ENCODE measurements around the gene JMJD6. TPM values are rescaled to one million over a fixed set of nuclear protein-coding genes. Genes with fewer than 3 reads are reported as not detected.
"Not testable (repeated sequence)": the region's sequence is repeated elsewhere in the genome, so short reads cannot be mapped to it uniquely, and the experiment has no call there.

JMJD6 gene
- total and polyA plus RNA-seq, 2 experiments from 2014 or later = 23.5 to 33.6 TPM

- H3K27ac ChIP-seq = peak overlapping the region; percentile 89
- H3K4me1 ChIP-seq (ENCODE audit: low read depth) = peaks cover 51% of the 10 kb centered on the region
Observed at GRCh38 chr17:76700270-76700616, 26.2 kb downstream of the JMJD6 start.

DNA sequence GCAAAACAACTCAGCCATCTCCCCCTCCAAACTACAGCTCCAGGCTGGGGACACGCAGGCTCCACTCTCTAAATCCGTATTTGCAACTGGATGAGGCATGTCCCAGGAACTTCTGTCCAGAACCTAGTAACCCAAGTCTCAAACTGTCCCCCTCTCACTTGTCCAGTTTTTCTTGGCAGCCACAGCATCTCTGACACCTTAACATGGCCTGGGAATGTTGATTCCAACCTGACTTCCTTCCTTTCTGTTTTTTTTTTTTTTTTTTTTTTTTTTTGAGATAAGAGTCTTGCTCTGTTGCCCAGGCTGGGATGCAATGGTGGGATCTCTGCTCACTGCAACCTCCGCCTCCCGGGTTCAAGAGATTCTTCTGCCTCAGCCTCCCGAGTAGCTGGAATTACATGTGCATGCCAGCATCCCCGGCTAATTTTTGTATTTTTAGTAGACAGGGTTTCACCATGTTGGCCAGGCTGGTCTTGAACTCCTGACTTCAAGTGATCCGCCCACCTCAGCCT lies 27.9 kb downstream of the JMJD6 start:
- H3K9me3 ChIP-seq (ENCODE audit: low read depth); H3K27me3 ChIP-seq; H3K36me3 ChIP-seq; DNase-seq (ENCODE audit: low read depth in 1 of 2, low spot score in 1 of 2); H3K4me3 ChIP-seq: not testable (repeated sequence)
- Histone ChIP-seq H3K4me1 (ENCODE audit: low read depth) (peaks cover 46% of the 10 kb centered on the region), H3K27ac (peak overlapping the region; percentile 100)

More at GRCh38 chr17:76700270-76700616, 26.2 kb downstream of the JMJD6 start:
- Histone ChIP-seq H3K9me3 (ENCODE audit: low read depth) (no peaks in the 10 kb centered on the region), H3K4me3 (no peak overlapping the region), H3K36me3 (no peaks in the 10 kb centered on the region), H3K27me3 (no peaks in the 10 kb centered on the region)
- no peak for TF ChIP-seq CTCF (IDR thresholded peaks at IDR 0.05; ENCODE audit: low read depth, low read length)
- DNase-seq (ENCODE audit: low read depth in 1 of 2, low spot score in 1 of 2) = no peak

GRCh38 chr17:76697702-76698465 lies 28.5 kb downstream of the JMJD6 start:
- H3K9me3 ChIP-seq (ENCODE audit: low read depth) = no peaks in the 10 kb centered on the region
- no peaks in the 10 kb centered on the region for H3K36me3 ChIP-seq
- peak; percentile 78 to 86 for DNase-seq (ENCODE audit: low read depth in 1 of 2, low spot score in 1 of 2)
- H3K4me1 ChIP-seq (ENCODE audit: low read depth) = peaks cover 46% of the 10 kb centered on the region
- H3K27me3 ChIP-seq = no peaks in the 10 kb centered on the region
- no peak for TF ChIP-seq CTCF (IDR thresholded peaks at IDR 0.05; ENCODE audit: low read depth, low read length)
- no peak overlapping the region for H3K4me3 ChIP-seq
- peak overlapping the region; percentile 100 for H3K27ac ChIP-seq

DNA sequence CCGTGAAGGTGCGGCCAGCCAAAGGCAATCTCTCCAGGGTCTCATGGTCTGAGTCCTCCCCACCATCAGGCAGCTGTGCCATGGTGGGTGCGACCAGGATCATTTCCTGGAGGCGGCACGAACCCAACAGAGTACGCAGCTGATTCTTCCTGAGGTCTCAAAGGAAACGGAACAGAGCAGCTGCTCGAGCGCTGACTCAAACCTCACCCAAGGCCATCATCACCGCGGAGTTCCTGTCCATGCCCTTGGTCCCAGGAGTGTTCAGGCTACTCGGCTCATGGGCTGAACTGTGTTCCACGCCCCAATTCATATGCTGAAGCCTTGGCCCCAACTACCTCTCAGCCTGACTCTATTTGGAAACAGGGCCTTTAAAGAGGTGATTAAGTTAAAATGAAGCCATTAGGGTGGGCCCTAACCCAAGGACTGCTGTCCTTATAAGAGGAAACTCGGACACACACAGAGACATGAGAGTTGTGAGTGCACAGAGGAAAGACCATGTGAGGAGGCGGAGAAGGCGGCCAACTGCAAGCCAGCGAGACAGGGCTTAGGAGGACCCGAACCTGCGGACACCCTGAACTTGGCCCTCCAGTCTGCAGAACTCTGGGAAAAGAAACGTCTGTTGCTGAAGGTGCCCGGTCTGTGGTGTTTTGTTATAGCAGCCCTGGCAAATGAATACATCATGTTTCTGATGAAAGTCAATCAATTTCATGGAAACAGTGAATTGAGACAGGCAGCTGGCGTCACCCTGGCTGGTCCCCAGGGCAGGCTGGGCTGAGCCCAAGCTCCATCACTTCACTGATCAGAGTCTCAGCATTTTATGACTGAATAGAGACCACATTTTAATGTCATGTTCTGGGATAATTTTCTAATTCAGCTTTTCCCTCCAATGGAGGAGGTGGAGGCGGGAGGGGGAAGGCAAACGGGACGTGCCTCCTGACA lies 29.4 kb downstream of the JMJD6 start:
- peak in 1 of 2 donors; percentile 59 for DNase-seq (ENCODE audit: low read depth in 1 of 2, low spot score in 1 of 2)
- Histone ChIP-seq H3K36me3 (no peaks in the 10 kb centered on the region), H3K27ac (peak overlapping the region; percentile 100), H3K4me3 (no peak overlapping the region), H3K9me3 (ENCODE audit: low read depth) (no peaks in the 10 kb centered on the region), H3K27me3 (no peaks in the 10 kb centered on the region), H3K4me1 (ENCODE audit: low read depth) (peaks cover 46% of the 10 kb centered on the region)
- TF ChIP-seq CTCF (IDR thresholded peaks at IDR 0.05; ENCODE audit: low read depth, low read length) = no peak

GRCh38 chr17:76695059-76695831 lies 31.2 kb downstream of the JMJD6 start:
- DNase-seq (ENCODE audit: low read depth in 1 of 2, low spot score in 1 of 2) = no peak
- Histone ChIP-seq H3K36me3 (no peaks in the 10 kb centered on the region), H3K9me3 (ENCODE audit: low read depth) (no peaks in the 10 kb centered on the region), H3K4me1 (ENCODE audit: low read depth) (peaks cover 40% of the 10 kb centered on the region), H3K4me3 (no peak overlapping the region), H3K27me3 (no peaks in the 10 kb centered on the region), H3K27ac (peak overlapping the region; percentile 100)
- no peak for TF ChIP-seq CTCF (IDR thresholded peaks at IDR 0.05; ENCODE audit: low read depth, low read length)
